SHP77 treated with DMSO at 0.1 percent for 48 hours (cell line): Measurements from ENCODE around the gene RAB3C.
"Not testable (repeated sequence)": the region's sequence is repeated elsewhere in the genome, so short reads cannot be mapped to it uniquely, and the experiment has no call there.

Source experiments
- DNase-seq: peaks from one replicate; lab custom pipeline; 2025; lab: John Stamatoyannopoulos, UW

RAB3C gene

GRCh38 chr5:58675341-58675740 lies 92.5 kb downstream of the RAB3C start:
- DNase-seq = no peak

- DNase-seq = no peak
Measured at GRCh38 chr5:58677650-58678049, 94.8 kb downstream of the RAB3C start.

- no peak for DNase-seq
Measured at GRCh38 chr5:58680503-58680902, 97.6 kb downstream of the RAB3C start.

- no peak for DNase-seq
Measured at GRCh38 chr5:58681943-58682342, 99.1 kb downstream of the RAB3C start.

GRCh38 chr5:58683567-58683966 lies 100.7 kb downstream of the RAB3C start:
- DNase-seq = no peak

- no peak for DNase-seq
Measured at GRCh38 chr5:58687079-58687478, 104.2 kb downstream of the RAB3C start.

GRCh38 chr5:58687595-58687994 lies 104.7 kb downstream of the RAB3C start:
- no peak for DNase-seq

- not testable (repeated sequence) for DNase-seq
Measured at GRCh38 chr5:58699088-58699761, 116.3 kb downstream of the RAB3C start.

- no peak for DNase-seq
Measured at GRCh38 chr5:58699762-58700118, 116.9 kb downstream of the RAB3C start.

- DNase-seq = no peak
Measured at GRCh38 chr5:58703925-58704555, 121.2 kb downstream of the RAB3C start.

- DNase-seq = no peak
Measured at GRCh38 chr5:58706736-58707135, 123.9 kb downstream of the RAB3C start.

- no peak for DNase-seq
Measured at GRCh38 chr5:58708456-58708855, 125.6 kb downstream of the RAB3C start.

GRCh38 chr5:58710425-58710824 lies 127.5 kb downstream of the RAB3C start:
- DNase-seq = not testable (repeated sequence)

GRCh38 chr5:58710871-58711270 lies 128.0 kb downstream of the RAB3C start:
- DNase-seq = no peak

GRCh38 chr5:58711965-58712364 lies 129.1 kb downstream of the RAB3C start:
- peak; percentile 16 for DNase-seq

- DNase-seq = no peak
Measured at GRCh38 chr5:58714046-58714445, 131.2 kb downstream of the RAB3C start.

GRCh38 chr5:58715997-58716656 lies 133.3 kb downstream of the RAB3C start:
- no peak for DNase-seq

- no peak for DNase-seq
Measured at GRCh38 chr5:58716713-58717112, 133.8 kb downstream of the RAB3C start.

- DNase-seq = no peak
Measured at GRCh38 chr5:58717303-58718007, 134.6 kb downstream of the RAB3C start.

- no peak for DNase-seq
Measured at GRCh38 chr5:58718269-58718978, 135.5 kb downstream of the RAB3C start.

GRCh38 chr5:58722160-58722559 lies 139.3 kb downstream of the RAB3C start:
- DNase-seq = no peak

- no peak for DNase-seq
Measured at GRCh38 chr5:58724992-58725391, 142.1 kb downstream of the RAB3C start.
